Measurements from ENCODE around the gene CSTPP1.

The CSTPP1 gene

DNA sequence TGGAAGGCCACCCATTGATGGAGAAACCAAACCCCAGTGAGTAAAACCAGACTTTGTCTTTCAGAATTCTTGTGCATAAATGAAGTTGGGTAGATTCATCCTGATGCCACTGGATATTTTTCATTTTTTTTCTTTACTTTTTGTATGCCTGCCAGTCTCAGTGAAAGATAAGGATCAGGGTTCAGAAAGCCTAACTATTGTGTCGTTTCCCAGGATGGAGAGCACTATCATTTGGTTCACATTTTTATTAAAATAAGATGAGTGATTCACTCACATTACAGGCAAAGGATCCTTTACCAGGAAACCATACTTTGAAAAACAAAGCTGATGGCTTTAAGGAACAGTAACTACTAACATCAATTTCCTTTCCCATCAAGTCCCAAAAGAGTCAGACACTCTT is 188.1 kb downstream of the CSTPP1 start:
- Mint-ChIP-seq H3K27me3 (no peaks in the 10 kb centered on the region), H3K9me3 (no peaks in the 10 kb centered on the region), H3K4me1 (no peaks in the 10 kb centered on the region), H3K27ac (no peak overlapping the region), H3K4me3 (no peak overlapping the region)
- ATAC-seq (no peak), DNase-seq (no peak)

- DNase-seq = no peak
- ATAC-seq = no peak
- Mint-ChIP-seq H3K27me3 (no peaks in the 10 kb centered on the region), H3K4me1 (no peaks in the 10 kb centered on the region), H3K4me3 (no peak overlapping the region), H3K27ac (no peak overlapping the region), H3K9me3 (no peaks in the 10 kb centered on the region)
Observed at GRCh38 chr11:47125083-47125482, 188.5 kb downstream of the CSTPP1 start.

DNA sequence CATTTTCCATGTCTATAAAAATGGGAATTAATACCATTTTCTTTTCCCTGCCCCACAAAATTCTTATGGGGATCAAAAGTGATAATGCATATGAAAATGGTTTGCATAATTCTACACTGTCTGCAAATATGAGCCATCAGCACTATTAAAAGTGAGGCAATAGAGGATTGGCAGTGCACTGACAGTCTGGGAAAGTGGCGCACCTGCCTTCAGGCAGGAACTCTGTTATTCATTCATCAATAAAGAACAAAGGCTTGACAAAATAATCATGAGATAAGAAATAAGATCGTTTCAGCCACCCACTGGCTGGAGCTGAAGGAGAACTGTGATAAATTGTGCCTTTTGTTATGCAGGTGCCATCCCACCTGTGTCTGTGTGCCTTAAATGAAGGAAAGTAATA is 190.7 kb downstream of the CSTPP1 start:
- Mint-ChIP-seq H3K4me1 (no peaks in the 10 kb centered on the region), H3K27me3 (no peaks in the 10 kb centered on the region), H3K9me3 (no peaks in the 10 kb centered on the region), H3K27ac (no peak overlapping the region), H3K4me3 (no peak overlapping the region)
- ATAC-seq = no peak
- DNase-seq = no peak

DNA sequence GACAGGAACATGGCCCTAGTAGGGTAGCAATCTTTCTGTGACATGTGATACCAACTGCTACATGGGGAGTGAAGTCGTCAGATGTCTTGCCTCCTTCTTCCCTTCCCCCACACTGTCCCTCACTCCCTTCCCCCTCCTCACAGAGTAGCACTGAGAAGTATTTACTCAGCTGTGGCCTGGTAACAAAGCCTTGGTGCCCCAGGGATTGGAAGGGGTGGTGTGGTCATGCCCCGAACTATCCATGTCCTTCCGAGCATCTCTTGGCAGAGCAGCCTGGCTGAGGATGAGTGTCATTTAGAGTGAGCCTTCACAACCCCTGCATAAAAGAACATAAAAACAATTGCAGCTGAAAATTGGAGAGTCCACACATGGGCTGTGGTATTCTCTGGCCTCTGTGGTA is 194.0 kb downstream of the CSTPP1 start:
- no peaks in the 10 kb centered on the region for H3K27me3 Mint-ChIP-seq
- H3K27ac Mint-ChIP-seq = no peak overlapping the region
- H3K4me3 Mint-ChIP-seq = no peak overlapping the region
- H3K4me1 Mint-ChIP-seq = no peaks in the 10 kb centered on the region
- DNase-seq (no peak), ATAC-seq (no peak)
- no peaks in the 10 kb centered on the region for H3K9me3 Mint-ChIP-seq

DNA sequence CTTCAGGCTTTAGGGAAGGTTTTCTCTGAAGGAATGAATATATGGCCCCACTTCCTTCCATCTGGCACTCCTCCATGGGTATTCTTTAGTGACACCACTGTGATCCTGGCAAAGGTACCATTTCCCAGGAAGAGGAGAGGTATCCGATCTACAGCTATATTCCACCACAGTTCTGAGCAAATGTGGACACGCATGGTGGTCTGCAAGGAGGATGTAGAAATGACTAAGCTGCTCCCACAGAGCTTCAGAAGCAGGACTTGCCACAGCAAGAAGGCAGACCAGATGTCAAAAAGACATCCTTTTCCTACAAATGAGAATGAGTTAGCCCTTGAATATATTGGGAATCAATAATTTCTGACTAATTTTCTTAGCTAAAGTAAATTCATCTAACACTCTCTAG is 194.6 kb downstream of the CSTPP1 start:
- DNase-seq = no peak
- H3K27me3 Mint-ChIP-seq = no peaks in the 10 kb centered on the region
- no peaks in the 10 kb centered on the region for H3K9me3 Mint-ChIP-seq
- H3K4me1 Mint-ChIP-seq = no peaks in the 10 kb centered on the region
- H3K27ac Mint-ChIP-seq = no peak overlapping the region
- no peak for ATAC-seq
- H3K4me3 Mint-ChIP-seq = no peak overlapping the region

DNA sequence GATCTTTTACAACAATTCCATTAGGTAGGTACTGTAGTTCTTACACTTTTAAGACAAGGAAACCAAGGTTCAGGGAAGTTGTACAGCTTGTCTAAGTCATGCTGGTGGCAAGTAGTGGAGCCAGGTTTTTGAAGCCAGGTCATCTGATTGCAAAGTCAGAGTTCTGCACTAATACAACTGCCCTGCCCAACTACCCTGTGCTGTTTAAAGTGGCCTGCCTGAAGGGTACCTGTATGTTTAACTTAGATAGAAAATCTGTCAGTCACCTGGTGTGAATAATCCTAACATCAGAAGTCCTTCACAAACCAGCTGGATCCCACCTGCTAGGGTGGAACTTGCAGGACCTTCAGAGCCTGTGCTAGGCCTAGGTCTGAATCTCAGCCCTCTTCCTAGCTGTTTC is 195.9 kb downstream of the CSTPP1 start:
- no peak overlapping the region for H3K27ac Mint-ChIP-seq
- no peaks in the 10 kb centered on the region for H3K27me3 Mint-ChIP-seq
- ATAC-seq (no peak), DNase-seq (no peak)
- H3K9me3 Mint-ChIP-seq = no peaks in the 10 kb centered on the region
- H3K4me3 Mint-ChIP-seq = no peak overlapping the region
- no peaks in the 10 kb centered on the region for H3K4me1 Mint-ChIP-seq

DNA sequence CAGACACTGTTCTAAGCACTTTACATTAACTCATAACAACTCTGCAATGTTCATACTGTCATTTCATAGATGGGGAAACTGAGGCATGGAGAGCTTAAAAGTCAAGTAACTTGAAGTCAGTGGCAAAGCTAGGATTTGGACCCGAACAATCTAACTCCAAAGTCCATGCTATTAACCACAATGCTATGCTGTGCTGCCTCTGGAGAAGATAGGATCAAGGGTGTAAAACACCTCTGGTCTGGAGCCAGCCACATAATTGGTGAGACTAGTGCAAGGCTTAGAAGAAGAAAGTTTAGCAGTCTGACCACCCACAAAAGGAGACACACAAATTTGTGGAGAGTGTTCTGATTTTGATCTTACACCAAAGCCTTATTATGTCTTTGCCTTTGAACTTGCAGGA is 196.4 kb downstream of the CSTPP1 start:
- ATAC-seq (no peak), DNase-seq (no peak)
- Mint-ChIP-seq H3K9me3 (no peaks in the 10 kb centered on the region), H3K4me3 (no peak overlapping the region), H3K27me3 (no peaks in the 10 kb centered on the region), H3K27ac (no peak overlapping the region), H3K4me1 (no peaks in the 10 kb centered on the region)

GRCh38 chr11:47136327-47136726 is 199.8 kb downstream of the CSTPP1 start:
- DNase-seq (no peak), ATAC-seq (no peak)
- Mint-ChIP-seq H3K4me3 (no peak overlapping the region), H3K27ac (peak overlapping the region in 1 of 2 donors; percentile 51), H3K4me1 (no peaks in the 10 kb centered on the region), H3K27me3 (no peaks in the 10 kb centered on the region), H3K9me3 (no peaks in the 10 kb centered on the region)

GRCh38 chr11:47136921-47137320 is 200.4 kb downstream of the CSTPP1 start:
- H3K27ac Mint-ChIP-seq = no peak overlapping the region
- DNase-seq (no peak), ATAC-seq (no peak)
- no peaks in the 10 kb centered on the region for H3K9me3 Mint-ChIP-seq
- H3K4me3 Mint-ChIP-seq = no peak overlapping the region
- no peaks in the 10 kb centered on the region for H3K4me1 Mint-ChIP-seq
- no peaks in the 10 kb centered on the region for H3K27me3 Mint-ChIP-seq

- Mint-ChIP-seq H3K27me3 (no peaks in the 10 kb centered on the region), H3K27ac (peak overlapping the region in 1 of 2 donors; percentile 81)
- no peak for ATAC-seq
Observed at GRCh38 chr11:47137476-47137875, 200.9 kb downstream of the CSTPP1 start.

GRCh38 chr11:47139878-47140277 is 203.3 kb downstream of the CSTPP1 start:
- ATAC-seq (no peak), DNase-seq (no peak)
- H3K27ac Mint-ChIP-seq = no peak overlapping the region
- H3K4me1 Mint-ChIP-seq = no peaks in the 10 kb centered on the region
- no peak overlapping the region for H3K4me3 Mint-ChIP-seq
- H3K9me3 Mint-ChIP-seq = no peaks in the 10 kb centered on the region
- H3K27me3 Mint-ChIP-seq = no peaks in the 10 kb centered on the region

More at GRCh38 chr11:47137476-47137875, 200.9 kb downstream of the CSTPP1 start:
- Mint-ChIP-seq H3K4me1 (no peaks in the 10 kb centered on the region), H3K4me3 (no peak overlapping the region), H3K9me3 (no peaks in the 10 kb centered on the region)
- DNase-seq = no peak

GRCh38 chr11:47143322-47143721 is 206.8 kb downstream of the CSTPP1 start:
- Mint-ChIP-seq H3K27me3 (no peaks in the 10 kb centered on the region), H3K4me1 (no peaks in the 10 kb centered on the region), H3K9me3 (no peaks in the 10 kb centered on the region), H3K27ac (no peak overlapping the region), H3K4me3 (no peak overlapping the region)
- no peak for ATAC-seq
- no peak for DNase-seq

- no peaks in the 10 kb centered on the region for H3K27me3 Mint-ChIP-seq
- H3K4me3 Mint-ChIP-seq = no peak overlapping the region
- peak overlapping the region in 1 of 2 donors; percentile 50 for H3K27ac Mint-ChIP-seq
- ATAC-seq = no peak
- no peaks in the 10 kb centered on the region for H3K4me1 Mint-ChIP-seq
- DNase-seq = no peak
- no peaks in the 10 kb centered on the region for H3K9me3 Mint-ChIP-seq
Observed at GRCh38 chr11:47144541-47144940, 208.0 kb downstream of the CSTPP1 start.

GRCh38 chr11:47147250-47147649 is 210.7 kb downstream of the CSTPP1 start:
- Mint-ChIP-seq H3K4me1 (peaks cover 2% of the 10 kb centered on the region), H3K9me3 (no peaks in the 10 kb centered on the region), H3K4me3 (no peak overlapping the region), H3K27me3 (no peaks in the 10 kb centered on the region), H3K27ac (no peak overlapping the region)
- DNase-seq (no peak), ATAC-seq (no peak)

DNA sequence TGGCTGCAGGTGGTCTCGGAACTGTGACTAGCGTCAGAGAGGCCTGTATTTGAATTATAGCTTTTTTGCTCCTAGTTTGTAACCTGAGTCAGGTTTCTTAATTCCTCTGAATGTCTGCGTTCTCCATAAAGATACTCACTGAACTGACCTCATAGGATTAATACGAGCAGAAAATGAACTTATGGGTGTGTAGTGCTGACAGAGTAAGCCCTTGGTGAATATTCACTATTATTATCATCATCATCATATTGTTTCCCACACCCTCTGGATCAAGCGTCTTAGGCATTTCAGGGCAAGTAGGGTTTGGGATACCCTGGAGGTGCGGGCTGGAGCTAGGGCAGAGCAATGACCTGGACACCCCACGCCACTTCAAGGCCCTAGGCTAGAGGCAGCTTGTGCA is 211.1 kb downstream of the CSTPP1 start:
- H3K27ac Mint-ChIP-seq = no peak overlapping the region
- no peak overlapping the region for H3K4me3 Mint-ChIP-seq
- no peaks in the 10 kb centered on the region for H3K27me3 Mint-ChIP-seq

GRCh38 chr11:47148270-47148669 is 211.7 kb downstream of the CSTPP1 start:
- H3K9me3 Mint-ChIP-seq = no peaks in the 10 kb centered on the region
- H3K27me3 Mint-ChIP-seq = no peaks in the 10 kb centered on the region
- peaks cover 12% of the 10 kb centered on the region for H3K4me1 Mint-ChIP-seq
- H3K4me3 Mint-ChIP-seq = no peak overlapping the region
- DNase-seq (no peak), ATAC-seq (no peak)
- H3K27ac Mint-ChIP-seq = no peak overlapping the region

More for the DNA sequence above, 211.1 kb downstream of the CSTPP1 start:
- ATAC-seq (no peak), DNase-seq (no peak)
- Mint-ChIP-seq H3K4me1 (peaks cover 6% of the 10 kb centered on the region), H3K9me3 (no peaks in the 10 kb centered on the region)

DNA sequence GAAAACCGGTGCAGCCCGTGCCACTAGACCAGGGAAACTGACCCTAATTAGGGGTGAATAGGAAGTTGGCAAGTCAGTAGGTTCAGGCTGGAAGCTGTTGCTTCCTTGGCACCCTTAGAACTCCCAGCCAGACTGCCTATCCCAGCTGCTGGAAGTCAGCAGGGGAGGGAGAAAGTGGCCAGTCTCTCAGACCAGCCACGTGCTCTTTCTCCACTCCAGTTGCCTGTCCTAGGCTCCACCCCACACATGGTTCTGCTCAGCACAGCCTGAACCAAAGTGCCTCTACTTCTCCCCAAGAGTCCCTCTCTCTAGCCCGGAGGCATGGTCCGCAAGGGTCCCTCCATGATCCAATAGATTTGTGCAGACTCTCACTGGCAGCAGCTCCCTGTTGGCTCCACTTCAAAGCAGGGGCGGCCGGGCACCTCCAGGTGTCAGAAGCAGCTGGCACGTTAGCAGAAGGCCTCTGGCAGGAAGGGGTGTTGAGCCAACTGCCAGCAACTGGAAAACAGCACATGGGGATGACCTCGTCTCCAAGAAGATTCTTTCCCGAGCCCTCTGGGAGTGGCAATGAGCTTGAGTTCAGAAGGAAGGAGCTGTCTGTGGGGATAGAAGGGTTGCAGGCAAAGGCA is 212.5 kb downstream of the CSTPP1 start:
- H3K9me3 Mint-ChIP-seq = no peaks in the 10 kb centered on the region
- peaks cover 19% of the 10 kb centered on the region for H3K4me1 Mint-ChIP-seq
- H3K27me3 Mint-ChIP-seq = no peaks in the 10 kb centered on the region
- ATAC-seq (no peak), DNase-seq (no peak)
- H3K27ac Mint-ChIP-seq = no peak overlapping the region
- H3K4me3 Mint-ChIP-seq = no peak overlapping the region

Data from stimulated activated naive CD8-positive, alpha-beta T cell treated with anti-CD3 and anti-CD28 coated beads, Interleukin-15, amount 100 ng/mL, for 72 hours (primary cell).